A549 (cell line): Measurements from ENCODE around the gene GMDS. TPM values are rescaled to one million over a fixed set of nuclear protein-coding genes. Genes with fewer than 3 reads are reported as not detected.

ENCODE experiments used
- ATAC-seq, 2 experiments: fragments of 200-7000 bp in 1 of 2; fragments of >200 bp in 1 of 2; cut with Nextera tagmentation in 1 of 2; cut with Tn5 transposase in 1 of 2; 3 replicates each; pipeline versions ENCODE4 v1.8.0 to v1.9.1; 2018 to 2020; ENCODE audit warnings: mild to moderate bottlenecking in 1 of 2, moderate library complexity in 1 of 2
- CTCF ChIA-PET: fragments of 300-600 bp; sonication (Branson Sonifier 250); formaldehyde crosslinking; extraction: SDS; loops from one replicate; lab custom pipeline; 2021; ENCODE audit warnings: antibody characterized with exemption, inconsistent platforms; lab: Yijun Ruan, JAX
- POLR2A ChIA-PET: fragments of 350-600 bp; formaldehyde crosslinking; extraction: SDS; loops from one replicate; lab custom pipeline; 2021; ENCODE audit warnings: antibody characterized with exemption, inconsistent platforms; lab: Yijun Ruan, JAX
- DNase-seq, 2 experiments: peaks; one replicate each; pipeline versions ENCODE4 v3.0.0 to v3.0.0-alpha.2; 2011 to 2016; ENCODE audit warnings: low read depth in 1 of 2, low spot score in 1 of 2
- FAIRE-seq: peaks from 2 replicates; lab custom pipeline; 2011; peaks lifted over from hg19 to GRCh38; lab: Jason Lieb, UNC
- H3K27ac ChIP-seq, 2 experiments: fragments of >200 bp; sonication (Bioruptor Twin); formaldehyde crosslinking; 3 replicates each; pipeline ENCODE4 v1.5.1; 2016 to 2017
- H3K4me1 ChIP-seq: fragments of >200 bp; sonication (Bioruptor Twin); formaldehyde crosslinking; 3 replicates; pipeline ENCODE4 v1.6.1; 2016
- H3K4me2 ChIP-seq: fragments of >200 bp; sonication (Bioruptor Twin); formaldehyde crosslinking; 3 replicates; pipeline ENCODE4 v1.6.1; 2016
- H3K4me3 ChIP-seq: fragments of >200 bp; sonication (Bioruptor Twin); formaldehyde crosslinking; 3 replicates; pipeline ENCODE4 v1.5.1; 2016
- H3K9me3 ChIP-seq: fragments of >200 bp; sonication (Bioruptor Twin); formaldehyde crosslinking; 3 replicates; pipeline ENCODE4 v1.6.1; 2016
- ATOH8 ChIP-seq: fragments of 250-450 bp; sonication (Bioruptor Pico); IDR thresholded peaks from 2 replicates; pipeline ENCODE4 v1.5.0; 2020; ENCODE audit warnings: low read depth, mild to moderate bottlenecking, moderate library complexity
- CBX2 ChIP-seq: fragments of 200-600 bp; sonication (generic); IDR thresholded peaks from 2 replicates; pipeline ENCODE4 v1.6.1; 2016; ENCODE audit warnings: low read depth, mild to moderate bottlenecking, borderline replicate concordance
- CBX8 ChIP-seq: fragments of 200-600 bp; sonication (generic); IDR thresholded peaks from 2 replicates; pipeline ENCODE4 v1.6.1; 2016
- CHD4 ChIP-seq: fragments of 200-600 bp; sonication (generic); IDR thresholded peaks from 2 replicates; pipeline ENCODE4 v1.6.1; 2016; ENCODE audit warnings: antibody characterized with exemption, mild to moderate bottlenecking, borderline replicate concordance
- EHF ChIP-seq: fragments of 250-450 bp; sonication (Bioruptor Pico); IDR thresholded peaks from 2 replicates; pipeline ENCODE4 v1.5.0; 2020; ENCODE audit warnings: mild to moderate bottlenecking
- EHMT2 ChIP-seq: fragments of 200-600 bp; sonication (generic); IDR thresholded peaks from 2 replicates; pipeline ENCODE4 v1.6.1; 2016; ENCODE audit warnings: antibody characterized with exemption, low read depth, mild to moderate bottlenecking, moderate library complexity
- EP300 ChIP-seq, 2 experiments: fragments of >200 bp; sonication (Bioruptor Twin); formaldehyde crosslinking; IDR thresholded peaks; 2 replicates in 1 of 2; 3 replicates in 1 of 2; pipeline ENCODE4 v1.6.1; 2016 to 2017
- GATA3 ChIP-seq: IDR thresholded peaks from 2 replicates; pipeline ENCODE4 v1.6.1; 2012; ENCODE audit warnings: borderline replicate concordance
- HES2 ChIP-seq: fragments of >200 bp; sonication (Bioruptor Twin); formaldehyde crosslinking; IDR thresholded peaks from 2 replicates; pipeline ENCODE4 v1.6.1; 2016
- HEYL ChIP-seq: fragments of 250-450 bp; sonication (Bioruptor Pico); IDR thresholded peaks from 2 replicates; pipeline ENCODE4 v1.8.0; 2021; ENCODE audit warnings: mild to moderate bottlenecking, moderate library complexity
- HOXB13 ChIP-seq: fragments of 250-450 bp; sonication (Bioruptor Pico); IDR thresholded peaks from 2 replicates; pipeline ENCODE4 v1.5.0; 2020; ENCODE audit warnings: low read depth, mild to moderate bottlenecking, moderate library complexity
- HOXB5 ChIP-seq: fragments of 250-450 bp; sonication (Bioruptor Pico); IDR thresholded peaks from 2 replicates; pipeline ENCODE4 v1.5.0; 2020; ENCODE audit warnings: mild to moderate bottlenecking, moderate library complexity
- JUNB ChIP-seq: fragments of >200 bp; sonication (Bioruptor Twin); formaldehyde crosslinking; IDR thresholded peaks from 2 replicates; pipeline ENCODE4 v1.6.1; 2016
- KDM1A ChIP-seq: fragments of 200-600 bp; sonication (generic); IDR thresholded peaks from 2 replicates; pipeline ENCODE4 v1.6.1; 2016; ENCODE audit warnings: low read depth, mild to moderate bottlenecking
- MAFK ChIP-seq: fragments of 450-650 bp; IDR thresholded peaks from 2 replicates; pipeline ENCODE4 v1.6.1; 2014; ENCODE audit not compliant: partially characterized antibody
- NFE2L2 ChIP-seq: fragments of 150-350 bp; conservative IDR thresholded peaks from 2 replicates; pipeline ENCODE4 v1.6.1; 2014; ENCODE audit warnings: low read length
- POLR2A ChIP-seq: IDR thresholded peaks from 2 replicates; pipeline ENCODE4 v1.6.1; 2012; ENCODE audit warnings: mild to moderate bottlenecking, low read length
- POLR2AphosphoS2 ChIP-seq: conservative IDR thresholded peaks from 2 replicates; pipeline ENCODE4 v1.6.1; 2012; ENCODE audit warnings: low read length, improper control_type of control experiment, inconsistent platforms
- RARB ChIP-seq: fragments of 250-450 bp; sonication (Bioruptor Pico); IDR thresholded peaks from 2 replicates; pipeline ENCODE4 v1.8.0; 2021; ENCODE audit warnings: mild to moderate bottlenecking, moderate library complexity
- SREBF2 ChIP-seq: fragments of 450-650 bp; IDR thresholded peaks from 2 replicates; pipeline ENCODE4 v1.6.1; 2014; ENCODE audit warnings: mild to moderate bottlenecking, moderate library complexity
- TFCP2L1 ChIP-seq: fragments of 250-450 bp; sonication (Bioruptor Pico); IDR thresholded peaks from 2 replicates; pipeline ENCODE4 v1.5.0; 2021; ENCODE audit warnings: mild to moderate bottlenecking
- ZC3H11A ChIP-seq: fragments of 450-650 bp; IDR thresholded peaks from 2 replicates; pipeline ENCODE4 v1.6.1; 2014; ENCODE audit warnings: antibody characterized with exemption, mild to moderate bottlenecking
- WGBS: methylation state at CpG from one replicate; pipeline ENCODE4 v1.1.6; 2017; ENCODE audit errors: missing lambda C conversion rate; 5-methylcytosine and 5-hydroxymethylcytosine counted together
- polyA plus RNA-seq, 4 experiments: library from polyadenylated mRNA; depleted of rRNA in 3 of 4; stranded (reverse); fragments of >200 nt; fragmentation: RNase III in 1 of 4; extraction: RNeasy Plus Mini Kit Qiagen cat#74134 plus additional on column Dnase treatment in 1 of 4; gene quantifications; 2 replicates in 3 of 4; 3 replicates in 1 of 4; pipeline ENCODE4 v1.2.3, GENCODE V29; 2011 to 2017
- TF ChIP-seq, protein P1 (sequence below): fragments of 150-350 bp; IDR thresholded peaks from 2 replicates; pipeline ENCODE4 v1.6.1; 2014; ENCODE audit warnings: low read depth, mild to moderate bottlenecking, low read length
- TF ChIP-seq, protein P2 (sequence below): fragments of >200 bp; sonication (Bioruptor Twin); formaldehyde crosslinking; IDR thresholded peaks from 3 replicates; pipeline ENCODE4 v1.5.1; 2016
- TF ChIP-seq, protein P3 (sequence below): IDR thresholded peaks from 2 replicates; pipeline ENCODE4 v1.6.1; 2012; ENCODE audit warnings: low read depth, borderline replicate concordance
- TF ChIP-seq, protein P4 (sequence below): fragments of 450-650 bp; IDR thresholded peaks from 2 replicates; pipeline ENCODE4 v1.6.1; 2014; ENCODE audit warnings: antibody characterized with exemption

Gene GMDS
- polyA plus RNA-seq, 2 of the 4 experiments (the other 2 are of a cell fraction), result 9.9 to 12.4 TPM

GRCh38 chr6:1930356-1930755 lies 315.0 kb downstream of the GMDS start:
- FAIRE-seq, result no peak

DNA sequence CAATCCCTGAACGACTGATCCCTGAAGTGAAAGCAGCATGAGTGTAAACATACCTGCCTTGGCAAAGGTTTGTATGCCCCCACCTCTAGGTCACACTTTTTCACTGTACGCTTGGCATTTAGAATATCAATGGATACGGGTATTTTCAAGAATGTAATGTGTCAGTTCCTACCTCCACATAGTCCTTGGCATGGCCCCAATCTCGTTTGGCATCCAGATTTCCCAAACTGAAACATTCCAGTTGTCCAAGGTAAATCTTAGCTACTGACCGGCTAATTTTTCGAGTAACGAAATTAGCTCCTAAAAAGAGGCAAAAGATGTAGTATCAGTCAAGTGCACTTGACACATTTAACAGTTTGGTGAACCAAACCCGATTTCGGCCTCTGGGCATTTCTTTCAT lies 315.5 kb downstream of the GMDS start:
- no peak overlapping the region for H3K4me2 ChIP-seq
- CTCF ChIA-PET, result interaction anchor here (1.3 kb wide), 1 partner anchor 14 kb away, joined by 3 read pairs; no protein-coding TSS in a partner anchor
- TF ChIP-seq GATA3, result no peak
- TF ChIP-seq, protein P1, sequence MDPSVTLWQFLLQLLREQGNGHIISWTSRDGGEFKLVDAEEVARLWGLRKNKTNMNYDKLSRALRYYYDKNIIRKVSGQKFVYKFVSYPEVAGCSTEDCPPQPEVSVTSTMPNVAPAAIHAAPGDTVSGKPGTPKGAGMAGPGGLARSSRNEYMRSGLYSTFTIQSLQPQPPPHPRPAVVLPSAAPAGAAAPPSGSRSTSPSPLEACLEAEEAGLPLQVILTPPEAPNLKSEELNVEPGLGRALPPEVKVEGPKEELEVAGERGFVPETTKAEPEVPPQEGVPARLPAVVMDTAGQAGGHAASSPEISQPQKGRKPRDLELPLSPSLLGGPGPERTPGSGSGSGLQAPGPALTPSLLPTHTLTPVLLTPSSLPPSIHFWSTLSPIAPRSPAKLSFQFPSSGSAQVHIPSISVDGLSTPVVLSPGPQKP, result no peak
- TF ChIP-seq, protein P2, sequence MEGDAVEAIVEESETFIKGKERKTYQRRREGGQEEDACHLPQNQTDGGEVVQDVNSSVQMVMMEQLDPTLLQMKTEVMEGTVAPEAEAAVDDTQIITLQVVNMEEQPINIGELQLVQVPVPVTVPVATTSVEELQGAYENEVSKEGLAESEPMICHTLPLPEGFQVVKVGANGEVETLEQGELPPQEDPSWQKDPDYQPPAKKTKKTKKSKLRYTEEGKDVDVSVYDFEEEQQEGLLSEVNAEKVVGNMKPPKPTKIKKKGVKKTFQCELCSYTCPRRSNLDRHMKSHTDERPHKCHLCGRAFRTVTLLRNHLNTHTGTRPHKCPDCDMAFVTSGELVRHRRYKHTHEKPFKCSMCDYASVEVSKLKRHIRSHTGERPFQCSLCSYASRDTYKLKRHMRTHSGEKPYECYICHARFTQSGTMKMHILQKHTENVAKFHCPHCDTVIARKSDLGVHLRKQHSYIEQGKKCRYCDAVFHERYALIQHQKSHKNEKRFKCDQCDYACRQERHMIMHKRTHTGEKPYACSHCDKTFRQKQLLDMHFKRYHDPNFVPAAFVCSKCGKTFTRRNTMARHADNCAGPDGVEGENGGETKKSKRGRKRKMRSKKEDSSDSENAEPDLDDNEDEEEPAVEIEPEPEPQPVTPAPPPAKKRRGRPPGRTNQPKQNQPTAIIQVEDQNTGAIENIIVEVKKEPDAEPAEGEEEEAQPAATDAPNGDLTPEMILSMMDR, result no peak
- TF ChIP-seq RARB (CRISPR knock-in tag), result no peak
- TF ChIP-seq HOXB13 (CRISPR knock-in tag), result no peak
- TF ChIP-seq CHD4, result no peak
- TF ChIP-seq EHF (CRISPR knock-in tag), result no peak
- no peak for TF ChIP-seq MAFK
- no peak for TF ChIP-seq HOXB5
- no peak for TF ChIP-seq ATOH8 (CRISPR knock-in tag)
- no peak for TF ChIP-seq HES2
- no peak for TF ChIP-seq ZC3H11A
- no peak for TF ChIP-seq HEYL
- TF ChIP-seq POLR2AphosphoS2, result no peak
- no peak for TF ChIP-seq SREBF2
- TF ChIP-seq TFCP2L1, result no peak
- TF ChIP-seq EHMT2, result no peak

More at GRCh38 chr6:1930356-1930755, 315.0 kb downstream of the GMDS start:
- ChIA-PET POLR2A (no interaction called here), CTCF (interaction anchor here (1.3 kb wide), 1 partner anchor 15 kb away, joined by 3 read pairs; no protein-coding TSS in a partner anchor)
- TF ChIP-seq CBX8 (no peak), HES2 (no peak), EHMT2 (no peak), TFCP2L1 (no peak), ZC3H11A (no peak), EHF (CRISPR knock-in tag) (no peak), NFE2L2 (no peak), POLR2A (no peak), EP300 (IDR thresholded peaks at IDR 0.05) (no peak), KDM1A (no peak), JUNB (no peak), GATA3 (no peak), HEYL (no peak), CBX2 (no peak)
- TF ChIP-seq, protein P3, sequence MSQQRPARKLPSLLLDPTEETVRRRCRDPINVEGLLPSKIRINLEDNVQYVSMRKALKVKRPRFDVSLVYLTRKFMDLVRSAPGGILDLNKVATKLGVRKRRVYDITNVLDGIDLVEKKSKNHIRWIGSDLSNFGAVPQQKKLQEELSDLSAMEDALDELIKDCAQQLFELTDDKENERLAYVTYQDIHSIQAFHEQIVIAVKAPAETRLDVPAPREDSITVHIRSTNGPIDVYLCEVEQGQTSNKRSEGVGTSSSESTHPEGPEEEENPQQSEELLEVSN, result no peak
- TF ChIP-seq, protein P4, sequence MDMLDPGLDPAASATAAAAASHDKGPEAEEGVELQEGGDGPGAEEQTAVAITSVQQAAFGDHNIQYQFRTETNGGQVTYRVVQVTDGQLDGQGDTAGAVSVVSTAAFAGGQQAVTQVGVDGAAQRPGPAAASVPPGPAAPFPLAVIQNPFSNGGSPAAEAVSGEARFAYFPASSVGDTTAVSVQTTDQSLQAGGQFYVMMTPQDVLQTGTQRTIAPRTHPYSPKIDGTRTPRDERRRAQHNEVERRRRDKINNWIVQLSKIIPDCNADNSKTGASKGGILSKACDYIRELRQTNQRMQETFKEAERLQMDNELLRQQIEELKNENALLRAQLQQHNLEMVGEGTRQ, result no peak
- TF ChIP-seq, protein P1, result no peak
- TF ChIP-seq, protein P2, result no peak
- DNase-seq, result no peak
- H3K9me3 ChIP-seq, result no peaks in the 10 kb centered on the region
- ATAC-seq, result no peak
- no peak overlapping the region for H3K27ac ChIP-seq
- H3K4me1 ChIP-seq, result no peaks in the 10 kb centered on the region
- no peak overlapping the region for H3K4me2 ChIP-seq
- no peak overlapping the region for H3K4me3 ChIP-seq
- WGBS, result 50% methylated on average over 2 of the region's 2 CpGs

More for the DNA sequence above, 315.5 kb downstream of the GMDS start:
- no peak for ATAC-seq
- DNase-seq, result no peak
- POLR2A ChIA-PET, result no interaction called here
- H3K27ac ChIP-seq, result no peak overlapping the region
- H3K9me3 ChIP-seq, result no peaks in the 10 kb centered on the region
- WGBS, result 83% methylated on average over 9 of the region's 9 CpGs
- FAIRE-seq, result no peak
- H3K4me3 ChIP-seq, result no peak overlapping the region
- no peaks in the 10 kb centered on the region for H3K4me1 ChIP-seq
